Stimulated activated CD8-positive, alpha-beta memory T cell treated with anti-CD3 and anti-CD28 coated beads, Interleukin-7, amount 100 ng/mL, for 24 hours (primary cell): ENCODE data around the gene SSBP4.
"Not testable (repeated sequence)": the region's sequence is repeated elsewhere in the genome, so short reads cannot be mapped to it uniquely, and the experiment has no call there.

Experiments
- DNase-seq: peaks from one replicate; pipeline ENCODE4 v3.0.0-alpha.2; 2020; ENCODE audit warnings: low read depth

SSBP4 gene

DNA sequence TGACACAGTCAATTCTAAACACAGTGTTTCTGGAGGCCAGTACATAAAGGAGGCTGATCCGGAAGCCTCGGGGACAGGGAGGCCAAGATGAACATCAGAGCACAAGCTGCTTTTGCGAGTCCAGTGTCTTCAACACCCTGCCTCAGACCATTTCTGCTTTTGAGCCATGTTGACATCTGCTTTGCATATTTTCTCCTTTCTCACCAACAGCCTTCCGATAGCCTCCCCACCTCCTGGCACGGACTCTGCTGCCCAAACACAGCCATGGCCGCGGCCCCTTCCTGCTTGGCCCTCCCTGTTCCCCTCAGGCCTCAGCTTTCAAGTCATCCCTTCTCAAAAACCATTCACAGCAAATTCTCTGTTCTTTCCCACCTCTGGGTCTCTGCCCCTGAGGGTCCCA is 25.4 kb upstream of the SSBP4 start:
- DNase-seq: no peak

DNA sequence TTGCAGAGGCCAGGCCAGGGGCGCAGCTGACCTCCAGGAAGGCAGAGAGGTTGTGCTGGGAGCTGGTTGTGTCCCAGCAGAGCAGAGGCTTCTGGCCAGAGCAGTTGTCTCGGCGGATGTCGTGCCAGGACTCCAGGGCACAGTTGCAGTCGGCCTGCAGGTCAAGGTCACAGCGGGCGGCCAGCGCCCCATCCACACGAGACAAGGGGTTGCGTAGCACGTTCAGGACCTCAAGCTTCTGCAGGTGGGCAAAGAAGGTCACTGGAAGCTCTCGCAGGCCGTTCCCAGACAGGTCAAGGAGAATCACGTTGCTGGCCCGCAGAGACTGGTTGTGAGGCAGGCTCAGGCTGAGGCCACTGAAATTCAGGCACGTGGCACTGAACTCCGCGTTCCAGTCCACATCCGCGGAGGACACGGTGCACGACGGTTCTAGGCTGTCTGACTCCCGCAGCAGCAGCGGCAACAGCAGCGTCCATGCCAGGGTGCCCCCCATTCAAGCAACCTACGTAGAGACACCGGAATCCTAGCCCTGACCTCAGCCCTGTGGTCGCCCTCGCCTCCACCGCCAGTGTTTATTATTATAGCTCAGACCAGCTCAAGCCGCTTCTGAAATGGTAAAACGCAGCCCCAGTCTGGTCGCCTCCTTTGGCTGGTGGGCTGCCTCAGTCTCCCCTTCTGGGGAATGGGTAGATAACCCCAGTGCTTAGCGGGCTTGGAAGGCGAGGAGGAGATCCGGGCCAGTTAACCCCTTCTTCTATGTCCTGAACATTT is 22.5 kb upstream of the SSBP4 start:
- no peak for DNase-seq

DNA sequence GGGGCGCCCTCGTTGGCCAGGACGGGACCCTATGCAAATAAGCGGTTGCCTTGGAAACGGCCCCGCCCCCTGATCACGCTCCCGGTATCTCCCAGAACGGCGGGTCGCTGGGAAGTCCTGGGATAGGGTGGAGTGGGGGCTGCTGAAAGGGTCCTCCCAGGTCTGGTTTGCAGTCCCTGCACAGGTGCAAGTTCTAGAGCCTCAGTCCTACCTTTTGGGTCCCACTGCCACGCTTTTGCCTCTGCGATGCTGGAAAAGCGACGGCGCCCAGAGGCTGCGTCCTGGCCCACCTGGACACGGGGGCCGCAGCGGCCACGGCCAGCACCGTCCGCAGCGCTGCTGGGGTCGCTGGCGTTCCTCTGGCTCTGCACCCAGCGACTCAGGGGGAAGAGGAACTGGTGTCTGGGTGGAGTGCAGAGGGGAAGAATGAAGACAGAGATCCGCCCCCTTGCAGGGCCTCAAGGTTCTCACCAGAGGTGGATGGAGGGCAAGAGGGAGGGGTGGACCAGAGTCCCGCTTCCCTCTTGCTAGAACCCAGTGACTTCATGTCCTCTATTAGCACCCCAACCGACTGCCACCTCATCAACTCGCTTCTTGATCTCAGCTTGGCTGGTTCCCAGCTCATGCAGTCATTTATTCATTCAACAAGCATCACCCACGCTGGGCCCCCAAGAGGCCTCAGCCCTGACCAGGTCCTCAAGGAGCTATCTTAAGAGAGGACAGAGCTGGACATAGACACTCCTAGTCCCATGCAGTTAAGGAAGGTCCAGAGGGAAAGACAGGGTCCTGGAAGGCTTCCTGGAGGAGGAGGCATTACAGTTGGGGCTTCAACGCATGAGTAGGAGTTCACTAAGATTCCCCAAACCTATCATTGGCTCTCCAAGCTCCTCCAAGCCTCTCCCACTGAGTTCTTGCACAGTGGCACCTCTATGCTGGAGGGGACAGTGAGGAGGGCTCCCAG is 21.7 kb upstream of the SSBP4 start, which contains the start of gene LRRC25:
TSS of gene LRRC25 (minus strand) at position 381 of the 961 bp plus-strand sequence. CDS start 659 bp downstream, outside the sequence.
- no peak for DNase-seq

DNA sequence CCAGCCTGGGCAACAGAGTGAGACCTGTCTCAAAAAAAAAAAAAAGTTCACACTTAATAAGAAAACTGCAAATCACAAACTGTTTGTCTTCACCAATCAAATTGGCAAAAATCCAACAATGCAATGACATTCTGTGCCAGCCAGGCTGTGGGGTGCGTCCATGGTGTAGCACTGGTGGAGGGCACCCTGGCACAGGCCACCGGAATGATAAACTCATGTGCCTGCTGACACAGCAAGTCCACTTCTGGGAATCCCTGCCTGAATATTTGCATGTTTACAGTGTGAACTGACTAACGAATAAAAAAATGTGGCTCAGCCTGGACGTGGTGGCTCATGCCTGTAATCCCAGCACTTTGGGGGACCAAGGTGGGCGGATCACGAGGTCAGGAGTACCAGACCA is 20.2 kb upstream of the SSBP4 start:
- no peak for DNase-seq

DNA sequence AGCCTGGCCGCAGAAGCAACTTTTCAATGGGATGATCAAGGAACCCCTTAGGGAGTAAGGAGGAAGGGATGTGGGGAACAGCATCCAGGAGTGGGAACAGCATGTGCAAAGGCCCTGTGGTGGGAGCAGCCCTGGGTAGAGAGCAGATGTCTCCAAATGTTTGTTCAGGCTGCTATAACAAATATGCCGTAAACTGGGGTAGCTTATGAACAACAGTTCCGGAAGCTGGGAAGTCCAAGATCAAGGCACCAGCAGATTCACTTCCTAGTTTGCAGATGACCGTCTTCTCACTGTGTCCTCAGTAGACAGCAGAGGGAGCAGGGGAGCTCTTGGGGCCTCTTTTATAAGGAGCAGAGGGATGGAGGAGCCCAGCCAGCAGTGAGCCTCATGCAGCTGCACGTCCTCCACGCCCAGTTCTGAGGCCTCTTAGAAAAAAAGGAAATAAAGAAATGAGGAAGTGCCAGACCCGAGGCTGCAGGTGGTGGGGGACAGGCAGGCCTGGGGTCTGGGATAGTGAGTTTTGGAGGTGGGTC is 17.6 kb upstream of the SSBP4 start:
- DNase-seq: no peak

DNA sequence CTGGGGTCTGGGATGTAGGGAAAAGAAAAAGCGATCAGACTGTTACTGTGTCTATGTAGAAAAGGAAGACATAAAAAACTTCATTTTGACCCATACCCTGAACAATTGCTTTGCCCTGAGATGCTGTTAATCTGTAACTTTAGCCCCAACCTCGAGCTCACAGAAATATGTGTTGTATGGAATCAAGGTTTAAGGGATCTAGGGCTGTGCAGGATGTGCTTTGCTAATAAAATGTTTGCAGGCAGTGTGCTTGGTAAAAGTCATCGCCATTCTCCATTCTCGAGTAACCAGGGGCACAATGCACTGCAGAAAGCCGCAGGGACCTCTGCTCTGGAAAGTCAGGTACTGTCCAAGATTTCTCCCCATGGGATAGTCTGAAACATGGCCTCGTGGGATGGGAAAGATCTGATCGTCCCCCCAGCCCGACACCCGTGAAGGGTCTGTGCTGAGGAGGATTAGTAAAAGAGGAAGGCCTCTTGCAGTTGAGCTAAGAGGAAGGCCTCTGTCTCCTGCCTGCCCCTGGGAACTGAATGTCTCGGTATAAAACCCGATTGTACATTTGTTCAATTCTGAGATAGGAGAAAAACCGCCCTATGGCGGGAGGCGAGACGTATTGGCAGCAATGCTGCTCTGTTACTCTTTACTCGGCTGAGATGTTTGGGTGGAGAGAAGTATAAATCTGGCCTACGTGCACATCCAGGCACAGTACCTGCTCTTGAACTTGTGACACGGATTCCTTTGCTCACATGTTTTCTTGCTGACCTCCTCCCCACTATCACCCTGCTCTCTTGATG is 16.5 kb upstream of the SSBP4 start:
- not testable (repeated sequence) for DNase-seq

DNA sequence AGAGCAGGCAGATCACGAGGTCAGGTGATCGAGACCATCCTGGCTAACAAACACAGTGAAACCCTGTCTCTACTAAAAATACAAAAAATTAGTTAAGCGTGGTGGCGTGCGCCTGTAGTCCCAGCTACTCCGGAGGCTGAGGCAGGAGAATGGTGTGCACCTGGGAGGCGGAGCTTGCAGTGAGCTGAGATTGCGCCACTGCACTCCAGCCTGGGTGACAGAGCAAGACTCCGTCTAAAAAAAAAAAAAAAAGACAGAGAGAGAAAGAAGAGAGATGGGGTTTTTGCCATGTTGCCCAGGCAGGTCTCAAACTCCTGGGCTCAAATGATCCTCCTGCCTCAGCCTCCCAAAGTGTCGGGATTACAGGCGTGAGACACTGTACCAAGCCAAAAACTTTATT is 13.4 kb upstream of the SSBP4 start:
- not testable (repeated sequence) for DNase-seq

DNA sequence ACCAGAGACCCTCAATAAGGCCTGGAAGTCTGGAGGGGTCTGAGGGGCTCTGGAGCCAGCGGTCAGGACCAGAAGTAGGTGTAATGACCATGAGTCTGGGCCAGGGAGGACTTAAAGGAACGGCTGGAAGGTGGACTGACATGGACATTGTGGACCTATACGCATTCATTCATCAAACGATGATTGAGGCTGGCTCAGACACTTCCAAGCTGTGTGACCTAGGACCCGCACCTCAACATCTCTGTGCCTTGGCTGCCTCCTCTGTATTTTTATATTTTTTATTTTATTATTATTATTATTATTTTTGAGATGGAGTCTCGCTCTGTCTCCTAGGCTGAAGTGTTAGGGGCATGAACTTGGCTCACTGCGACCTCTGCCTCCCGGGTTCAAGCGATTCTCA is 12.4 kb upstream of the SSBP4 start:
- DNase-seq: no peak

DNA sequence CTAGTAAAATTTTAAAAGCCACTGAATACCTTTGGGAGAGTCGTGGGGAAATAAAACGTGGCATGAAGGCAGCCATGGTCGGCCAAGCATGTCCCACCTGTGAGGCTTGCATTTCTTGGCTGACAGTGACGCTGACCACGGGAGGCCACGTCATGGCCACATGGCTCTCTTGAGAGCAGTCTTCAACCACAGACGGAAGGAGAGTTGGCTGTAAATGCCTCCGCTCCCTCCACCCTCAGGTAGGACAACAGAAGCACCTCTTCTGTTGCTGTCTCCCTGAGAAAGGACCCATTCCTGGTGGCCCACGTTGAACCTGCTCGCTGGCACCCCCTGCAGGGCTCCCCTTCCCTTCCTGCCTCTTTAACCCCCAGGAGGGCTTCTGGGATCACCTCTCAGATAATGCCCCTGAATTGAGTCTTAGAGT is 11.1 kb upstream of the SSBP4 start:
- DNase-seq: no peak

DNA sequence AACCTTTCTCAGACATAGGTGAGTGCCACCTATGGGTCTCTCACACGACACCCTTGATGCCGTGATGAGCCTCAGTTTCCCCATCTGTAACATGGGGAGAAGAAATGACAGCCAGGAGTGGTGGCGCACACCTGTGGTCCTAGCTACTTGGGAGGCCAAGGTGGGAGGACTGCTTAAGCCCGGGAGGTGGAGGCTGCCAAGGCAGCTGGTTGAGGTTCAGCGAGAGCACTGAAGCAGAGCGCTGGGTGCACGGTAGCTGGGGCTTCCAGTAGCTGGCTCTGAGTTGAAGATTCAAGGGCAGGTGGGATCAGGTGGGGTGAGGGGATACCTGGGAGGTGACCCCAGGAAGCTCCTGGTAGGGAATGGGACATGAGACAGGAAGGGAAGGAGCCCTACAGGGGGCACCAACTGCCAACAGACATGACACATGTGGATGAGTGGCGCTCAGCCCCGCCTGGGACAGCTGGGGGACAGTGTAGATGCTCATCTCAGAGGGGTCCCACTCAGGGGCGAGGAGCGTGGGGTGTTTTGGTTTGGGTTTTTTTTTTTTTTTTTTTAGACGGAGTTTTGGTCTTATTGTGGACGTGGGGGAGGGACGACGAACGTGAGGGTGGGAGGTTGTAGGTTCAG is 6.5 kb upstream of the SSBP4 start:
- DNase-seq: no peak

DNA sequence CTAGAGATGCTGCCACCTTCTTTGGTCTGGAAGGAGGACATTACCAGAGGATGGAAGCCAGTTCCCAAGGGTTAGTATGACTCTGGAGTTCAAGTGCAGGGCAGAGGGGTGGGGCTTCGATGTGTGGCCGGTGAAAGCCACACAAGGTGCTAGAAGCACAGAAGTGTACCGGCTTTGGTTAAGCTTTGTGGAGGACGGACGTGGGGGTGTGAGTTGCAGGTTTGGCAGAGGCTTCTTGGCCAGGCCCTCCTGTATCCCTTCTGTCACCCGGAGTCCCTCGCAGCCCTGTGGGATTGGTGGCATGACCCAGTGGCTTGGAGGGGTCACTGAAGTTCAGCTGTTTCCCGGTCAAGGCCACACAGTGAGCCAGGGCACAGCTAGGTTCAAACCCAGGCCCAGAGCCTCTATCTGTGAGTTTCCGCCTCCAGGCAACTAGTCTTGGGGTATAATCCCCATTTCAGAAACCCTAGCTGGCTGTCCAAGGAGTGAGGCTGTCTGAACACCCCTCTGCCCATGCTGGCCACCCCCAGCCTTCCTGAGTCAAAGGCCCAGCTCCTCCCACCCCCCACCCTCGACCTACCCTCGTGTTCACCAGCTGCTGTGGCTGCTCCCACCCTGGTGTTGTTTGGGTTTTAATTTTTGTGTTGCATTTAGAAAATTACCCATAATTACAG is 4.6 kb upstream of the SSBP4 start:
- DNase-seq: no peak

DNA sequence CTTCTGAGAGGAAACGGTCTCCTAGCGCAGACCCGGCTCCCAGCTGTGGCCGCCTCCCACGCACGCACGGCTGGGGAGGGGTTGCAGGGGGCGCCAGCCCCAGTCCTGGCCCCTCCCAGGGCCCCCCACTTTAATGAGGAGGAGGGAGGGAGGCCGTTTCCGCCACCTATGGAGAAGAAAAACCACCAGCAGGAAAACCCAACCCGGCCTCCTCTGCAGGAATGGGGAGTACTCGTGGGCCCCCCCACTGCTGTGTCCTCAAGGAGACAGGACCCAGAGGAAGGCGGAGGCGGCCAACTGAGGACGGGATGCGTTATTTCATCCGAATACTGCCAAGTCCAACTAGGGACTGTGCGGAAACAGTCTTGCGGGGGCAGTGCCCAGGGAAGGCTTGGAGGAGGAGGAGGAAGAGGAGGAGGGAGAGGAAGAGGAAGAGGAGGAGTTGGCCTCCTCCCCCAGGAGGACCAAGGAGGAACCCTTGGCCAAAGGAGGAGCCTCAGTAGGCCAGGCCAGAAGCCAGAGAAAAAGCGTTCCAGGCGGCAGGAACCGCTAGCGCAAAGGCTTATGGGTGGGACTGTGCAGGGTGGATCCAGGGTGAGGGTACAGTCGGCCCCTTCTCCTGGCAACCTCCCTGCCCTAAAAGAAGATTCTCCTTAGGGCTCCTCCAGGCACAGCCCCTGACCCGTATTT is 3.9 kb upstream of the SSBP4 start:
- DNase-seq: no peak

DNA sequence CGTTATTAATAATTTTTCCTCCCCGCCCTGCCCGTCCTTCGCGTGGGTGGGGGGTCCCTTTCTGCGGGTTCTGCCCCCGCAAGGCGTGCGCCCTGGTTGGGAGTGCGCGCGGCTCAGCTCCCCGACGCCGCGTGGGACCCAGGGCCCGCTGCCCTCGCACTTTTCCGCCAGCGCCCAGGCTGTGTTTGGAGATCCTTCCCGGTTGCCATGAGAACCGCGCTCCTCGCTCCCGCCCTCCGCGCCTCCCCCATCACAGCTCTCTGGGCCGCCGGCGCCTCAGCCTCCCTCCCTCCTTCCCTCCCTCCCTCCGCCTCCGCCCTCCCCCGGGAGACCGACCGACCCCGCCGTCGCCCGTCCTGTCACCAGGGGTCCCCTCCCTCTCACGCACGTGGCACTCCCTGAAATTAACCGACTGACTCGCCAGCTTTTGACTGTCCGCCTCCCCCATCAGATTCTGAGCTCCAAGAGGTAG is 2.4 kb upstream of the SSBP4 start:
- DNase-seq: no peak

DNA sequence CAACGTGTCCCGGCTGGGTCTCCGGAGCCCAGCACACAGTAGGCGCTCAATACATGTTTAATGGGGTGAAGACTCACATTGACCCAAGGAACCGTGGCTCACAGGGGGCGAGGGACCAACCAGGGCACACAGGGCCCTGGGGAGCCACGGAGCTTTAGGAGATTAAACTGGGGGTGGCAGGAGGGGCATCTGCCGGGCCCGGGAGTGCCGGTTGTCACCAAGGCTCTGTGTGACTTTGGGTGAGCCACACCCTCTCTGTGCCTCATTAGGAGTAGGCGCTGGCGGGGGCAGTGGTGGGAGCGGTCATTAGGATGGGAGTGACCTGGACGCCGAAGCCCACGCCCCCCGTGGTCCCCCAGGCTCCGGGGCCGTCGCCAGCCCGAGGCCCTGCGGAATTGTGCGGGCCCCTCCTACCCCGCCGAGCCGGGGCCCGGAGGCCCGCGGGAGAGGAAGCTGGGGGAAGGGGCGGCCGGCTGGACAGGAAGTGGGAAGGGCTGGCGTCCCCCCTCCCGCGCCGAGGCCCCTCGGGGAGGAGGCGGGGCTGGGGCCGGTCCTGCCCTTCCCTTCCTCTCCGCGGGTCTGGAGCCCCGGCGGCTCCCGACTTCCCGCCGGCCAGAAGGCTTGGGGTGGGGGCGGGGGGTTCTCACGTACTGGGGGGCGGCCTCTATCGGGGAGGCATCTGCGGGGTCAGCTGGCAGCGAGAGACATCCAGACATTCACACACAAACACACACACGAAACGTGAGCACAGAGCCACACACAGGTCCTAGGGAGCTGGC is 1.8 kb upstream of the SSBP4 start:
- DNase-seq: no peak

DNA sequence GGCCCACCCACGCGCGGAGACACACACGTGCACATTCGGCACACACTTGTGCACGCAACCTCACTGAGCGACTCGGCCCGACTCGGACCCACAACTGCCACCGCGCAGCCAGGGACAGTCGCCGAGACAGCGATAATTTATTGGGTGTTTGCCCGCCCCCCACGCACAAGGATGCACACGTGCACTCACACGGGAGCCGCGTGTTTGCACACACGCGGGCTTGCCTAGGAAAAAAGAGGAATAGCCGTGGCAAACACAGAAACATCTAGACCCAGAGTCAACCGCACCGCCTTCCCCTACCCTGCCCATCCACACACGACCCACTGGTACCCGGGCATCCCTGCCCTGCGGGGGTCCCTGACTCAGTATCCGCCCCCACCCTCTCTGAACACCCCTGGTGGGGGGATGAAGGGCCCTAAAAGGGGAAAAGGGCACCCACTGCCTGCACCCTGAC is 1.1 kb upstream of the SSBP4 start:
- DNase-seq: no peak

DNA sequence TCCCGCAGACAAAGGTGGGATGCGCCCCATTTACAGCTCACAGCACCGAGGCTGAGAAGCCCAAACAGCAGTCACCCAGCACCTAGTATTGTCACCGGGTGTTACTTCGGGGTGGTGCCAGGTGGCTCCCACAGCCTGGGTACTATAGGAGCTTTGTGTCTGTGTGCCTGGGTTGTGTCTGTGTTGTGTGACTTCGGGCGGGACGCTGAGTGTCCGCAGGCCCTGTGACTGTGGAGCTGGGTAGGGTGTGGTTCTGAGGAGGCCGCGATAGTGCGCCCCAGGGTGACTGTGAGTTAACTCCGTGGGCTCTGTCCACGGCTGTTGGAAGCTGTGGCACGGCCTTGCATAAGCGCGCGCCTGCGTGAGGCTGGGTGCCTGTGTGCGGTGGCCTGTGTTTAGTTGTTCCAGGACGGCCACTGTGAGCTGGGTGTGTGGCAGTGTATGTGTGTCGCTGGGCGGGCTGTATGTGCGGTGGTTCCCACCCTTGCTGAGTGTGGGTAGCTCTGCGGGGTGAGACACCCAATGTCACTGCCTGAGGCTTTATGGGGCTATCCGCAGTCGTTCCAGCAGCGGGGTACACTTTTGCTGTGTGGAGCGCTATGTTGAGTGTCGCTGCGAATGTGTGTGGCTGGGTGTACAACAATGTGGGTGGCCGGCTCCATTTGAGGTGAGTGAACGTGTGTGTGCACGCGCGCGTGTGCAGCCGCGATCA is 559 bp upstream of the SSBP4 start:
- DNase-seq: no peak

DNA sequence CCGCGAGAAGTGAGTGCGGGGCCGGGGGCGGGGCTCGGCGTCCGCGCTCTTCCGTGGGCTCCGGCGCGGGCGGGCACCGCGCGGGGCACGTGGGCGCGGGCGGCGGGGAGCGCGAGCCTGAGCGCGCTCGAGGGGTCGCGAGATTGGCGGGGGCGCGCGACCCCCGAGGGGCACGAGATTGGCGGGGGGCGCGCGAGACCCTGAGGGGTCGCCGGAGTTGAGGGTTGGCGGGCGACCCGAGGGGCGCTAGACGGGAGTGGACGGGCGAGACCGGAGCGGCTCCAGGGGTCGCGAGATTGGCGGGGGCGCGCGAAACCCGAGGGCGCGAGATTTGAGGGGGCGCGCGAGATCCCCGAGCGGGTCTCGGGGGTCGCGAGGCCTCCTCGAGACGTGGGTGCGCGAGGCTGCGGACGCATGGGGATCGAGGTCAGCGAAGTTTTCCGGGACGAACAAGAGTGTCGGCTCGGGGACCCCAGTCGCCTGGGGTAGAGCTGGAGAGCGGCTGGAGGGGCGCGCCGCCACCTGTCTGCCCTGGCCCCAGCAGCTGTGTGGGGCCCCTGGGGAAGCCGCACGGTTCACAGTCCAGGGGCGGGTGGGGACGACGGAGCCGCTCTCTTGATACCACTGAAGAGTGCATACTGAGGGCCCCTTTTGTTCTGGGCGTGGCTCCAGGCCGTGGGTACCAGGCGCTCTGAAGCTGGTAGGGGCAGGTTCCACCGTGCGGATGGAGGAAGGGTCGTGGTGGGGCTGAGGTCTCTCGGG is 682 bp downstream of the SSBP4 start:
- no peak for DNase-seq

DNA sequence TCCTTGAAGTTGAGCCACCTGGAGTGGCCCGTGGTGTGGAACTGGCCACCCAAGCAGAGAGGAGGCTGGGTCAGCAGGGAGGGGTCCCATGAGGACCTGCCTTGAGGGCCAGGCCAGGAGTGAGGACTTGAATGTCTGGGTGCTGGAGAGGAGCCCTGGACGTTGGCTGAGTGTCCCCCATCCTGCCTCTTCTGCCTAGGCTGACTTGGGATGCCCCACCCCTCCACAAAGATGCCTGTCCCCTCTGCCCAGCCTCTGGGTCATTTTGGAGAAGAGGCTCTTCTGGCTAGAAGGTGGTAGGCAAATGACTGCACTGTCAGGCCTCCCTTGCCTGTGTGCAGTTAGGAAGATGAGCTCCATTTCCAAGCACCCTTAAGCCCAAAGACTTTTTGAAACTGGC is 1.7 kb downstream of the SSBP4 start:
- DNase-seq: no peak
